ENCODE results near the gene PKIB.

DNA sequence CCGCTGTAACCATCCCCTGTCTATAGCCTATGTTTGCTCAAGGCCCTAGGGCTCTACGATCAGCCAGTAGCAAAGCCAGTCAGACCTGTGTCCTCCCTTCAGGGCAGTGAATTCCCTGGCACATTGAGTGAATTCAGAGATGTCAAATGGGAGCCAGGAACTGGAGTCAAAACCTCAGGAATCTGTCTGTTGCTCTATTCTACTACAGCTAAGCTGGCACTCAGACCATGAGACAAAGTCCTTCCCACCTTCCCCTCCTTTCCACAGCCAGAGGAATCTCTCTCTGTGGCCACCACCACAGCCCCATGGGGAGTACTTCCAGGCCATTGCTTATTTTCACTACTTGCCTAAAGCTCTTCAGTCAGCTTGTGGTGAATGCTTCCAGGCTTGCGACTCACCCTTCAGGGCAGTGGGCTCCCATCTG, 82.0 kb downstream of the PKIB start:
- TF ChIP-seq, protein P1, sequence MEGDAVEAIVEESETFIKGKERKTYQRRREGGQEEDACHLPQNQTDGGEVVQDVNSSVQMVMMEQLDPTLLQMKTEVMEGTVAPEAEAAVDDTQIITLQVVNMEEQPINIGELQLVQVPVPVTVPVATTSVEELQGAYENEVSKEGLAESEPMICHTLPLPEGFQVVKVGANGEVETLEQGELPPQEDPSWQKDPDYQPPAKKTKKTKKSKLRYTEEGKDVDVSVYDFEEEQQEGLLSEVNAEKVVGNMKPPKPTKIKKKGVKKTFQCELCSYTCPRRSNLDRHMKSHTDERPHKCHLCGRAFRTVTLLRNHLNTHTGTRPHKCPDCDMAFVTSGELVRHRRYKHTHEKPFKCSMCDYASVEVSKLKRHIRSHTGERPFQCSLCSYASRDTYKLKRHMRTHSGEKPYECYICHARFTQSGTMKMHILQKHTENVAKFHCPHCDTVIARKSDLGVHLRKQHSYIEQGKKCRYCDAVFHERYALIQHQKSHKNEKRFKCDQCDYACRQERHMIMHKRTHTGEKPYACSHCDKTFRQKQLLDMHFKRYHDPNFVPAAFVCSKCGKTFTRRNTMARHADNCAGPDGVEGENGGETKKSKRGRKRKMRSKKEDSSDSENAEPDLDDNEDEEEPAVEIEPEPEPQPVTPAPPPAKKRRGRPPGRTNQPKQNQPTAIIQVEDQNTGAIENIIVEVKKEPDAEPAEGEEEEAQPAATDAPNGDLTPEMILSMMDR (IDR thresholded peaks at IDR 0.05): no peak
- TF ChIP-seq POLR2A (IDR thresholded peaks at IDR 0.05): no peak

Measured in lower leg skin (tissue), 3 donors.